ENCODE results near the gene TEX264. TPM values are rescaled to one million over a fixed set of nuclear protein-coding genes. Genes with fewer than 3 reads are reported as not detected.

Gene TEX264
- total RNA-seq, 1 experiment from 2014 or later: 11.8 TPM

GRCh38 chr3:51747840-51748239, 76.8 kb downstream of the TEX264 start (continued):
- TF ChIP-seq NR1H2 (CRISPR knock-in tag; IDR thresholded peaks at IDR 0.05): no peak
- TF ChIP-seq FOXJ3 (CRISPR knock-in tag; IDR thresholded peaks at IDR 0.05; ENCODE audit: borderline replicate concordance): no peak
- TF ChIP-seq SMAD3 (CRISPR knock-in tag; IDR thresholded peaks at IDR 0.05; ENCODE audit: borderline replicate concordance): no peak
- TF ChIP-seq GRHL2 (CRISPR knock-in tag; IDR thresholded peaks at IDR 0.05; ENCODE audit: insufficient replicate concordance, severe bottlenecking): no peak
- TF ChIP-seq ZNF396 (CRISPR knock-in tag; IDR thresholded peaks at IDR 0.05; ENCODE audit: borderline replicate concordance): no peak
- TF ChIP-seq ATF1 (CRISPR knock-in tag; IDR thresholded peaks at IDR 0.05): no peak

GRCh38 chr3:51748327-51748726, 77.3 kb downstream of the TEX264 start:
- peaks cover 2% of the 10 kb centered on the region for H3K27me3 Mint-ChIP-seq (ENCODE audit: low read depth)
- H3K27ac Mint-ChIP-seq: no peak overlapping the region
- ATAC-seq: no peak
- no peak overlapping the region for H3K4me3 Mint-ChIP-seq
- DNase-seq (ENCODE audit: low spot score): no peak
- H3K36me3 Mint-ChIP-seq: peaks cover 13% of the 10 kb centered on the region; the same call in 1 of the 2 replicates
- ChIA-PET CTCF (no interaction called here), POLR2A (no interaction called here)
- TF ChIP-seq ERG (CRISPR knock-in tag; IDR thresholded peaks at IDR 0.05): no peak
- TF ChIP-seq JUN (CRISPR knock-in tag; IDR thresholded peaks at IDR 0.05): no peak
- no peak for TF ChIP-seq ZBTB21 (CRISPR knock-in tag; IDR thresholded peaks at IDR 0.05; ENCODE audit: borderline replicate concordance)
- TF ChIP-seq RORB (CRISPR knock-in tag; IDR thresholded peaks at IDR 0.05): no peak
- TF ChIP-seq ZNF281 (CRISPR knock-in tag; IDR thresholded peaks at IDR 0.05): no peak
- TF ChIP-seq, protein P1, sequence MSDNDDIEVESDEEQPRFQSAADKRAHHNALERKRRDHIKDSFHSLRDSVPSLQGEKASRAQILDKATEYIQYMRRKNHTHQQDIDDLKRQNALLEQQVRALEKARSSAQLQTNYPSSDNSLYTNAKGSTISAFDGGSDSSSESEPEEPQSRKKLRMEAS (CRISPR knock-in tag; IDR thresholded peaks at IDR 0.05): no peak
- TF ChIP-seq MXD4 (CRISPR knock-in tag; IDR thresholded peaks at IDR 0.05; ENCODE audit: borderline replicate concordance): no peak
- TF ChIP-seq ETV6 (CRISPR knock-in tag; IDR thresholded peaks at IDR 0.05): no peak
- TF ChIP-seq KAT7 (CRISPR knock-in tag; IDR thresholded peaks at IDR 0.05; ENCODE audit: borderline replicate concordance): no peak
- H3K4me1 Mint-ChIP-seq: peaks cover 16% of the 10 kb centered on the region
- H3K9me3 Mint-ChIP-seq: peaks cover 55% of the 10 kb centered on the region

DNA sequence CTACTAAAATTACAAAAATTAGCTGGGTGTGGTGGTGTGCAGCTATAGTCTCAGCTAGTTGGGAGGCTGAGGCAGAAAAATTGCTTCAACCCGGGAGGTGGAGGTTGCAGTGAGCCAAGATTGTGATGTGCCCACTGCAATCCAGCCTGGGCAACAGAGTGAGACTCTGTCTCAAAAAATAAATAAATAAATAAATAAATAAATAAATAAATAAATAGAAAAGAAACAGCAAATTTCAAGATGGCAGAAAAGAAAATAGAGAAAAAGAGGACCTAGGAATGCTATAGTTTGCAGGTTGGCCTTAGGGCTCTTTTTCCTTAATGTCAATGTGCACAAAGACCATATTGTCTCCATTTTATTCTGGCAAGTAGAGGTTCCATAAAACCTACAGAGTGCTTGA, 79.8 kb downstream of the TEX264 start:
- H3K9me3 Mint-ChIP-seq: peaks cover 51% of the 10 kb centered on the region
- ChIA-PET CTCF (interaction anchor here (1.1 to 2.6 kb wide), 2 partner anchors 32 to 69 kb away, joined by 6 to 10 read pairs; no protein-coding TSS in a partner anchor), POLR2A (no interaction called here)
- ATAC-seq (no peak), DNase-seq (ENCODE audit: low spot score) (no peak)
- H3K27ac Mint-ChIP-seq: no peak overlapping the region
- H3K4me1 Mint-ChIP-seq: peaks cover 24% of the 10 kb centered on the region
- peaks cover 23% of the 10 kb centered on the region for H3K36me3 Mint-ChIP-seq
- H3K27me3 Mint-ChIP-seq (ENCODE audit: low read depth): peaks cover 3% of the 10 kb centered on the region
- no peak overlapping the region for H3K4me3 Mint-ChIP-seq
- TF ChIP-seq ZBTB43 (CRISPR knock-in tag; IDR thresholded peaks at IDR 0.05) (no peak), ZNF416 (CRISPR knock-in tag; IDR thresholded peaks at IDR 0.05) (no peak), FOXJ3 (CRISPR knock-in tag; IDR thresholded peaks at IDR 0.05; ENCODE audit: borderline replicate concordance) (no peak), JAZF1 (CRISPR knock-in tag; IDR thresholded peaks at IDR 0.05) (no peak), ZNF425 (CRISPR knock-in tag; conservative IDR thresholded peaks at IDR 0.05) (no peak), SOX15 (CRISPR knock-in tag; IDR thresholded peaks at IDR 0.05) (no peak), MYBL2 (CRISPR knock-in tag; IDR thresholded peaks at IDR 0.05) (no peak), GTF2I (CRISPR knock-in tag; conservative IDR thresholded peaks at IDR 0.05) (no peak)
- TF ChIP-seq, protein P2, sequence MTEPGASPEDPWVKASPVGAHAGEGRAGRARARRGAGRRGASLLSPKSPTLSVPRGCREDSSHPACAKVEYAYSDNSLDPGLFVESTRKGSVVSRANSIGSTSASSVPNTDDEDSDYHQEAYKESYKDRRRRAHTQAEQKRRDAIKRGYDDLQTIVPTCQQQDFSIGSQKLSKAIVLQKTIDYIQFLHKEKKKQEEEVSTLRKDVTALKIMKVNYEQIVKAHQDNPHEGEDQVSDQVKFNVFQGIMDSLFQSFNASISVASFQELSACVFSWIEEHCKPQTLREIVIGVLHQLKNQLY (CRISPR knock-in tag; IDR thresholded peaks at IDR 0.05): no peak

Data from WTC11 (cell line).